ENCODE results near the gene ZNF710.

The ZNF710 gene

GRCh38 chr15:90018216-90018831, 17.2 kb downstream of the ZNF710 start:
- no peak for DNase-seq

- no peak for DNase-seq
These were observed 18.5 kb downstream of the ZNF710 start for GRCh38 chr15:90019611-90020010.

GRCh38 chr15:90020021-90020735, 19.1 kb downstream of the ZNF710 start:
- DNase-seq: no peak

- no peak for DNase-seq
These were observed 19.9 kb downstream of the ZNF710 start for GRCh38 chr15:90020936-90021507.

GRCh38 chr15:90022345-90022744, 21.2 kb downstream of the ZNF710 start:
- no peak for DNase-seq

- DNase-seq: peak in 1 of 5 experiments; percentile 40
These were observed 22.0 kb downstream of the ZNF710 start for GRCh38 chr15:90022905-90023700.

- no peak for DNase-seq
These were observed 23.3 kb downstream of the ZNF710 start for GRCh38 chr15:90024406-90024805.

GRCh38 chr15:90025489-90026033, 24.4 kb downstream of the ZNF710 start:
- DNase-seq: no peak

GRCh38 chr15:90028376-90028944, 27.3 kb downstream of the ZNF710 start:
- no peak for DNase-seq

GRCh38 chr15:90029024-90029423, 27.9 kb downstream of the ZNF710 start:
- no peak for DNase-seq

GRCh38 chr15:90030376-90030775, 29.3 kb downstream of the ZNF710 start:
- no peak for DNase-seq

- peak in 2 of 5 experiments; percentile 9 to 66 for DNase-seq
These were observed 30.2 kb downstream of the ZNF710 start for GRCh38 chr15:90031231-90031791.

GRCh38 chr15:90033006-90033405, 31.9 kb downstream of the ZNF710 start:
- DNase-seq: no peak

- DNase-seq: no peak
These were observed 32.3 kb downstream of the ZNF710 start for GRCh38 chr15:90033448-90033847.

GRCh38 chr15:90035095-90035839, 34.1 kb downstream of the ZNF710 start:
- DNase-seq: no peak

- no peak for DNase-seq
These were observed 34.7 kb downstream of the ZNF710 start for GRCh38 chr15:90035840-90036230.

- no peak for DNase-seq
These were observed 35.2 kb downstream of the ZNF710 start for GRCh38 chr15:90036343-90036742.

GRCh38 chr15:90036806-90037510, 35.8 kb downstream of the ZNF710 start:
- DNase-seq: no peak

GRCh38 chr15:90037511-90037860, 36.4 kb downstream of the ZNF710 start:
- no peak for DNase-seq

- DNase-seq: peak in 3 of 5 experiments; percentile 24 to 97 (median 50)
These were observed 37.0 kb downstream of the ZNF710 start for GRCh38 chr15:90037961-90038631.

Measured in T-helper 2 cell (primary cell).